Myocyte (in vitro differentiated cells): ENCODE results near the gene NKAPD1. TPM values are rescaled to one million over a fixed set of nuclear protein-coding genes. Genes with fewer than 3 reads are reported as not detected.

Source experiments
- total RNA-seq: library from RNA; depleted of rRNA; stranded (reverse); fragments of >200 nt; gene quantifications from 2 replicates; pipeline ENCODE4 v1.2.3, GENCODE V29; 2014

Gene NKAPD1
- total RNA-seq, 1 donor from 2014 or later, result 20.6 TPM

Other genes starting within 250 kb of the NKAPD1 start
- 27.8 and 33.0 TPM in 2 replicates for gene ALG9, start 202.7 kb upstream of the NKAPD1 start, total RNA-seq
- gene FDXACB1, start 195.1 kb upstream of the NKAPD1 start, total RNA-seq, result 0.99 and 1.8 TPM in 2 replicates
- 25.7 and 33.1 TPM in 2 replicates for gene CFAP68, start 194.8 kb upstream of the NKAPD1 start, total RNA-seq
- 182 and 268 TPM in 2 replicates for gene CRYAB, start 162.5 kb upstream of the NKAPD1 start, total RNA-seq
- 14.6 and 15.6 TPM in 2 replicates for gene HSPB2, start 161.6 kb upstream of the NKAPD1 start, total RNA-seq
- 0.70 and 1.7 TPM in 2 replicates for gene C11orf52, start 155.4 kb upstream of the NKAPD1 start, total RNA-seq
- gene DIXDC1, start 137.0 kb upstream of the NKAPD1 start, total RNA-seq, result 17.7 and 19.6 TPM in 2 replicates
- 41.9 and 65.1 TPM in 2 replicates for gene DLAT, start 48.9 kb upstream of the NKAPD1 start, total RNA-seq
- gene PIH1D2, start 282 bp upstream of the NKAPD1 start, total RNA-seq, result 1.1 and 1.5 TPM in 2 replicates
- gene TIMM8B, start 12.5 kb downstream of the NKAPD1 start, total RNA-seq, result 55.0 and 62.6 TPM in 2 replicates
- gene SDHD, start 12.6 kb downstream of the NKAPD1 start, total RNA-seq, result 107 and 123 TPM in 2 replicates
- gene IL18, start 89.8 kb downstream of the NKAPD1 start, total RNA-seq, result not detected in 2 replicates
- gene TEX12, start 93.1 kb downstream of the NKAPD1 start, total RNA-seq, result not detected in 2 replicates
- gene BCO2, start 101.2 kb downstream of the NKAPD1 start, total RNA-seq, result 0.80 and 0.99 TPM in 2 replicates
- 27.9 and 32.8 TPM in 2 replicates for gene PTS, start 152.1 kb downstream of the NKAPD1 start, total RNA-seq
- not detected in 2 replicates for gene PLET1, start 186.6 kb downstream of the NKAPD1 start, total RNA-seq